ENCODE measurements around the gene NRCAM. TPM values are rescaled to one million over a fixed set of nuclear protein-coding genes. Genes with fewer than 3 reads are reported as not detected.

Gene NRCAM
- total RNA-seq, 1 donor from 2014 or later = 0.53 TPM

DNA sequence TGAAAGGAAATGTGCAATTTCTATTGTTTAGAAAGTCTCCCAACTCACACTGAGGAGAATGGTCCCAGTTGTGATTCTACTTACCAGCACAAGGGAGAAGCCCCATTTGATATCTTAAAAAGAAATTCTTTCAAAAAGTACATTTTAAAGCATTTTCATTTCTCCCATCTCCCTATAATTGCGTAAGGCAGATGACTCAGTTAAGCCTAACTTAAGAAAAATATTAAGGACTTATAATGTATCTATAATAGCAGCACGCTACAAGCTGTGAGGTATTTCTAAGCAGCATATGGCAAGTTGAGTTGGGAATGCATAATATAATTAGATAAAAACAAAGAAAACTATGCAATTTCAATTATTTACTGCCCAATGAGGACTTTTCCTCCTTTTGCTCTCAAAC is 8.5 kb upstream of the NRCAM start:
- Histone ChIP-seq H3K27ac (no peak overlapping the region), H3K4me3 (no peak overlapping the region), H3K9me3 (no peaks in the 10 kb centered on the region), H3K36me3 (no peaks in the 10 kb centered on the region), H3K4me1 (no peaks in the 10 kb centered on the region), H3K27me3 (no peaks in the 10 kb centered on the region)
- TF ChIP-seq, protein P1, sequence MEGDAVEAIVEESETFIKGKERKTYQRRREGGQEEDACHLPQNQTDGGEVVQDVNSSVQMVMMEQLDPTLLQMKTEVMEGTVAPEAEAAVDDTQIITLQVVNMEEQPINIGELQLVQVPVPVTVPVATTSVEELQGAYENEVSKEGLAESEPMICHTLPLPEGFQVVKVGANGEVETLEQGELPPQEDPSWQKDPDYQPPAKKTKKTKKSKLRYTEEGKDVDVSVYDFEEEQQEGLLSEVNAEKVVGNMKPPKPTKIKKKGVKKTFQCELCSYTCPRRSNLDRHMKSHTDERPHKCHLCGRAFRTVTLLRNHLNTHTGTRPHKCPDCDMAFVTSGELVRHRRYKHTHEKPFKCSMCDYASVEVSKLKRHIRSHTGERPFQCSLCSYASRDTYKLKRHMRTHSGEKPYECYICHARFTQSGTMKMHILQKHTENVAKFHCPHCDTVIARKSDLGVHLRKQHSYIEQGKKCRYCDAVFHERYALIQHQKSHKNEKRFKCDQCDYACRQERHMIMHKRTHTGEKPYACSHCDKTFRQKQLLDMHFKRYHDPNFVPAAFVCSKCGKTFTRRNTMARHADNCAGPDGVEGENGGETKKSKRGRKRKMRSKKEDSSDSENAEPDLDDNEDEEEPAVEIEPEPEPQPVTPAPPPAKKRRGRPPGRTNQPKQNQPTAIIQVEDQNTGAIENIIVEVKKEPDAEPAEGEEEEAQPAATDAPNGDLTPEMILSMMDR (IDR thresholded peaks at IDR 0.05) = no peak
- DNase-seq (ENCODE audit: low spot score in 2 of 2) = no peak
- intact Hi-C loops (cut with DNase I) = no loop called here

DNA sequence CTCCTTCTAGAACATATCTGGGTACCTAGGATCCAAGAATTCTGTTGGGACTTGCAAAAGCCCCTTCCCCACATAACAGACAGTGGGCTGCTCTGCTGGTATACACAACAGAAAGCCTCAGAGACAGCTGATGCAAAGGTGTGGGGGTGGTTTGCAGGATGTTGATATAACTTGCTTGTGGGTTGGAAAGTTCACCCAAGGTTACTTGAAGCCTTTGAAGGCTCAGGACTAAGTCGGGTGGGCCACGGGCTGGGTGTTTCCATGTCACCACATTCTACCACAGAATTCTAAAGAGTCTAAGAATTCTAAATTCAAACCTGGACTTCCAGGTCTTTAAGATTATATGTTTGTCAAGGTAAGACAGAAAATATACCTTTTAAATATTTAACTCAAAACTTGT is 7.4 kb upstream of the NRCAM start:
- Histone ChIP-seq H3K4me3 (no peak overlapping the region), H3K27me3 (no peaks in the 10 kb centered on the region), H3K36me3 (no peaks in the 10 kb centered on the region), H3K27ac (no peak overlapping the region), H3K9me3 (no peaks in the 10 kb centered on the region), H3K4me1 (no peaks in the 10 kb centered on the region)
- intact Hi-C loops (cut with DNase I) = no loop called here
- DNase-seq (ENCODE audit: low spot score in 2 of 2) = no peak
- TF ChIP-seq, protein P1 (IDR thresholded peaks at IDR 0.05) = no peak

DNA sequence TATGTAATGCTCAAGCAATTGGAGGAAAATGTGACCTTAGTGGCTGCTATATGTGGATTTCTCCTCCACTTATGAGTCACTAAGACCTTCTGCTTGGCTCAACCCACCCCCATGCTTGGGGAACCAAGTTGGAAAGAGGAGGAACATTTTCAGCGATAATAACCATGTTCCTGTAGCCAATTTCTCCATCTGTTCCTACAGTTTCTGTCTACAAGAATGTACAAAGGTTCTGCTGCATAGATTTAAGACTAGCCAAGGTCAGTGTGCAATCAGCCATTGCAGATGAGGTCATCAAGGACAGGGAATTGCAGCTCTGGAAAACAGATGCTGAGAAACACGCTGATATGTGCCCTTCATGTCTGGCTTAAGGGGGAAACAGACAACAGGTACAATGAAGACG is 5.6 kb upstream of the NRCAM start:
- no peaks in the 10 kb centered on the region for H3K4me1 ChIP-seq
- TF ChIP-seq, protein P1 (IDR thresholded peaks at IDR 0.05) = no peak
- intact Hi-C loops (cut with DNase I) = no loop called here
- H3K36me3 ChIP-seq = no peaks in the 10 kb centered on the region
- H3K9me3 ChIP-seq = no peaks in the 10 kb centered on the region
- no peak overlapping the region for H3K27ac ChIP-seq
- no peaks in the 10 kb centered on the region for H3K27me3 ChIP-seq
- H3K4me3 ChIP-seq = no peak overlapping the region
- DNase-seq (ENCODE audit: low spot score in 2 of 2) = no peak

DNA sequence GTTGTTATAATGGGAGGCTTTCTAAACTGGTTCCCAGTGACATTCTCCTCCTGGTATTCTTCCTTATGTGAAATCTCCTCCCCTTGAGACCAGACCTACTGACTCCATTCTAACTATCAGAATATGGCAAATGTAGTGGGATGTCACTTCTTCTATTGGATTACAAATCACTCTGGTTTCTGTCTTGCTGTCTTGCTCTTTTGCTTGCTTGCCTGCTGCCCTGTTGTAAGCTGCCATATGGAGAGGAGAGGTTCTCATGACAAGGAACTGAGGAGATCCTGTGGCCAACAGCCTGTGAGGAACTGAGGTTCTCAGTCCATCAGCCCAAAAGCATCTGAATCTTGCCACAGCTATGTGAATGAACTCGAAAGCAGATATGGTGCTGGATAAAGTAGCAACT is 4.7 kb upstream of the NRCAM start:
- H3K36me3 ChIP-seq = no peaks in the 10 kb centered on the region
- H3K4me3 ChIP-seq = no peak overlapping the region
- no peaks in the 10 kb centered on the region for H3K4me1 ChIP-seq
- no peak for DNase-seq (ENCODE audit: low spot score in 2 of 2)
- no peak overlapping the region for H3K27ac ChIP-seq
- intact Hi-C loops (cut with DNase I) = no loop called here
- no peaks in the 10 kb centered on the region for H3K27me3 ChIP-seq
- H3K9me3 ChIP-seq = no peaks in the 10 kb centered on the region
- TF ChIP-seq, protein P1 (IDR thresholded peaks at IDR 0.05) = no peak

DNA sequence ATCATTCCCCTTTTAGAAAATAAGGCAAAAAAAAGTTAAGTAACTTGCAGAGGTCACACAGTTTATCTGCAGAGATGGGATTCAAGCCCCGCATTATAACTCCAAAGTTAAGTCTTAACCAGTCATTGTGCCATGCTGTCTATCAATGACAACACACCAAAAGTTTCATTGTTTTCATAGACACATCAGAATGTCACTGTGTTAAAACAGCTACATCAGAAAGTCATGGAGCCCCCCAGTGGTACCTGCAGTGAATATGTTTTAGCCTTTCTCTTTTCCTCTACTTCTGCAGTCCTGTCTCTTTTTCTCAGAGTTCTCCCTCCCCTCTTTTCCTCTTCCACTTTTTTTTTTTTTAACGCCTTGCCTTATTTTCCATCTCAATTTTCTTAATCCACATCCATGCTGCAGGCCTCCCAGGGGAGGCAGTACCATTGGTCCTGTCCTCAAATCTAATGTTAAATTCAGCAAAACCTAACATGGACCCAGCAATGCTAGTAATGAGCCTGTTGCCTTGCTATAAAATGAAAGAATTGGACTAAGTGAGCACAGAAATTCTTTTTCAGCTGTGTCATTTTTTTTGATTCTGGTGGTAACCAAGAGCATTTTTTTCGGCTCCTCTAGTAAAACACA is 3.8 kb upstream of the NRCAM start:
- Histone ChIP-seq H3K27ac (no peak overlapping the region), H3K36me3 (no peaks in the 10 kb centered on the region), H3K9me3 (no peaks in the 10 kb centered on the region), H3K27me3 (no peaks in the 10 kb centered on the region), H3K4me1 (peaks cover 3 to 8% of the 10 kb centered on the region in 2 donors), H3K4me3 (no peak overlapping the region)
- intact Hi-C loops (cut with DNase I) = no loop called here
- no peak for DNase-seq (ENCODE audit: low spot score in 2 of 2)
- TF ChIP-seq, protein P1 (IDR thresholded peaks at IDR 0.05) = peak in 1 of 3 experiments; percentile 17

DNA sequence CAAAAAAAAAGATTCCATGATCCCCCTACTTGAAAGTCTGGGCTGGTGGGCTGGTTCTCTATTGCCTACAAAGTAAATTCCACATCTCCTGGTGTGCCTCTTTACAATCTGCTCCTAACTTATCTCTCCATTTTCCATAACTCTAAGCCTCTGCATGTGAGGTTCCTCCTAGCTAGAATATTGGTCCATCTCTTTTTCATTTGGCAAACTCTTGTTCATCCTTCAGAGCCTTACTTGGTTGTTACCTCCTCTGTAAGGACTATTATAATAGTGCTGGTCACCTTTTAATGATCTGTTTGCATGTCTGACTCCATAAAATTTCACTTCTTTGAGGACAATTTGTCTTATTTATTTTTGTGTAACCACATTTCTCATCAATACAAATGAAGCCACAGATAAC is 1.6 kb upstream of the NRCAM start:
- no peaks in the 10 kb centered on the region for H3K9me3 ChIP-seq
- TF ChIP-seq, protein P1 (IDR thresholded peaks at IDR 0.05) = no peak
- no peak overlapping the region for H3K27ac ChIP-seq
- H3K4me3 ChIP-seq = no peak overlapping the region
- no peaks in the 10 kb centered on the region for H3K27me3 ChIP-seq
- peaks cover 3 to 11% of the 10 kb centered on the region in 2 donors for H3K4me1 ChIP-seq
- no peaks in the 10 kb centered on the region for H3K36me3 ChIP-seq
- DNase-seq (ENCODE audit: low spot score in 2 of 2) = no peak
- intact Hi-C loops (cut with DNase I) = no loop called here

All from ascending aorta (tissue), 2 donors.